Effector CD4-positive, alpha-beta T cell (primary cell): ENCODE results near the gene ZNF217.
"Not testable (repeated sequence)": the region's sequence is repeated elsewhere in the genome, so short reads cannot be mapped to it uniquely, and the experiment has no call there.

Experiments
- DNase-seq: peaks from one replicate; pipeline ENCODE4 v3.0.0-alpha.2; 2020

The ZNF217 gene

DNA sequence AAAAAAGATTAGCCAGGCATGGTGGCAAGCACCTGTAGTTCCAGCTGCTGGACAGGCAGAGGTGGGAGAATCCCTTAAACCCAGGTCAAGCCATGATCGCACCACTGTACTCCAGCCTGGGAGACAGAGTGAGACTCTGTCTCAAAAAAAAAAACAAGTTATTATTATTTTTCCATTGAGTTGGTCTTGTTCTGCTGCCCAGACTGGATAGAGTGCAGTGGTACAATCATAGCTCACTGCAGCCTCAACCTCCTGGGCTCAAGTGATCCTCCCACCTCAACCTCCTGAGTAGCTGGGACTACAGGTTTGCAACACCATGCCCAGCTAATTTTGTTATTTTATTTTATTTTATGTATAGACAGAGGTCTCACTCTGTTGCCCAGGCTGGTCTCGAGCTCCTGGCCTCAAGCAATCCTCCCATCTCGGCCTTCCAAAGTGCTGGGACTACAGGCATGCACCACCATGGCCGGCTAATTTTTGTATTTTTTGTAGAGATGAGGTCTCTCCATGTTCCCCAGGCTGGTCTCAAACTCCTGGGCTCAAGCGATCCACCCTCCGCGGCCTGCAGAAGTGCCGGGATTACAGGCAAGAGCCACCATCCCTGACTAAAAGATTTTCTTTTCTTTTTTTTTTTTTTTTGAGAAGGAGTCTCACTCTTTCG is 31.4 kb downstream of the ZNF217 start:
- not testable (repeated sequence) for DNase-seq

DNA sequence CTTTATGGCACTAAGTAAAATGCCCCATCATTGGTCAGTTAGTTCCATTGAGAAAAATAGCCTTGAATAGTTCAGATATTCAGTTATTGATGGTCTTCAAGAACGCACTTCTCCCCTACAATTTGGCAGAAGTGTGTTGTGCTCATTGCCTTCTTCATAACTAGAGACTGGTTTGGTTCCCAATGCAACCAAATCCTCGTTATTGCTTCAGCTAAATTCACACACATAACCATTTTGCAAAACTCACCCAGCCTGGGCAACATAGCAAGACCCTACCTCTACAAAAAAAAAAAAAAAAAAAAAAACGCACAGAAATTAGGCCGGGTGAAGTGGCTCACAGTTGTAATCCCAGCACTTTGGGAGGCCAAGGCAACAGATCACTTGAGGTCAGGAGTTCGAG is 32.1 kb downstream of the ZNF217 start:
- DNase-seq: no peak

DNA sequence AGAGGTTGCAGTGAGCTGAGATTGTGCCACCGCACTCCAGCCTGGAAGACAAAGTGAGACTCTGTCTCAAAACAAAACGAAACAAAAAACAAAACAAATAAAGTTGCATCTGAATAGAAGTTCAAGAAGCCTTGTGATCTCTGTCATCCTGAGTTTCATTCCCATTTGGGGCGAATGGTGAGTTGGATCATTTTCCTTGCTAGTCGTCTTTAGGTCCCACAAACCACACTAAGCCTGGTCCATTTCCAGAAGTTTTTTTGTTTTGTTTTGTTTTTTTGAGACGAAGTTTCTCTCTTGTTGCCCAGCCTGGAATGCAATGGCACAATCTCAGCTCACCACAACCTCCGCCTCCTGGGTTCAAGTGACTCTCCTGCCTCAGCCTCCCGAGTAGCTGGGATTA is 33.8 kb downstream of the ZNF217 start:
- no peak for DNase-seq

DNA sequence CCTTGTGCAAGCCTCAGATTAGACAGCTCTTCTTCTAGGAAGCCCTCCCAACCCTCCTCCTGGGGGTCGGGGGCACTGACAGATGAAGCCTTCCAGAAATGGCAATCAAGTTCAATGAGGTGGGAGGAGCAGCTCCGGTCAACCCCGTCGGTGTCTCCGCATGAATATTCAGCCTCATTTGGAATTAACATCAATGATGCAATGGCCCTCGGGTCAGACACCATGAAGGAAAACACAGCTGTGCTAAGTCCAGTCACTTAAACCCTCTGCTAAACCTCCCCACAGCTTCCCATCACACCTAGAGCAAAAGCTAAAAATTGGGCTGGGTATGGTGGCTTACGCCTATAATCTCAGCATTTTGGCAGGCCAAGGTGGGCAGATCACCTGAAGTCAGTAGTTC is 36.5 kb downstream of the ZNF217 start:
- DNase-seq: no peak

DNA sequence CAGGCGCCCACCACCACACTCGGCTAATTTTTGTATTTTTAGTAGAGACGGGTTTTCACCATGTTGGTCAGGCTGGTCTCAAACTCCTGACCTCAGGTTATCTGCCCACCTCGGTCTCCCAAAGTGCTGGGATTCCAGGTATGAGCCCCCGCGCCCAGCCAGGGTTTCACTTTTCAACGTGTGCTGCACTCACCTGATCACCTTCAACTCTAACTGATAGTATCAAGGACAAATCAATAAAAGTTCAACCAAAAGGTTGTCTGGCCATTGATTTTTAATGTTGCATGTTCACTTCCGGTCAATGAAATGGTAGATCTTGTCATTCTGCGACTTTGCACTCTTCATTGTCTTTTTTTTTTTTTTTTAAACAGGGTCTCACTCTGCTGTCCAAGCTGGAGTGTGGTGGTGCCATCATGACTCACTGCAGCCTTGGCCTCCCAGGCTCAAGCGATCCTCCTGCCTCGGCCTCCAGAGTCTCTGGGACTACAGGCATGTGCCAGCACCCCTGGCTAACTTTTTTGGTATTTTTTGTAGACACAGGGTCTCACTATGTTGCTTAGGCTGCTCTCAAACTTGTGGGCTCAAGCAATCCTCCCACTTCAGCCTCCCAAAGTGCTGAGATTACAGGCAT is 37.3 kb downstream of the ZNF217 start:
- DNase-seq: no peak

DNA sequence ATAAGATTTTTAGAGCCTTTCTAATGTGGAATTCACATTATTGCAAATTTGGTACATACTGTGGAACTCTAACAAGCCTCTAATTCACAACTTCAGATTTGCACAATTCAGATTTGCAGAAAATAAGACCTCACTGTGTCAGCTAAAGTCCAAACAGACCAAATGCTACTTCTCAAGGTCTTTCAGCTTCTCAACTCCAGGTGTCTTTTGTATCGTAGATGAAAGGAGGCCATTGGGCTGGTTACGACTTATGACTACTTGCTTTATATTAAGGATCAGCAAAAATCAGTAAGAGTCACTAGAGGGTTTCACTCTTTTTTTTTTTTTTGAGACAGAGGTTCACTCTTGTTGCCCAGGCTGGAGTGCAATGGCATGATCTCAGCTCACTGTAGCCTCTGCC is 37.8 kb downstream of the ZNF217 start:
- no peak for DNase-seq

DNA sequence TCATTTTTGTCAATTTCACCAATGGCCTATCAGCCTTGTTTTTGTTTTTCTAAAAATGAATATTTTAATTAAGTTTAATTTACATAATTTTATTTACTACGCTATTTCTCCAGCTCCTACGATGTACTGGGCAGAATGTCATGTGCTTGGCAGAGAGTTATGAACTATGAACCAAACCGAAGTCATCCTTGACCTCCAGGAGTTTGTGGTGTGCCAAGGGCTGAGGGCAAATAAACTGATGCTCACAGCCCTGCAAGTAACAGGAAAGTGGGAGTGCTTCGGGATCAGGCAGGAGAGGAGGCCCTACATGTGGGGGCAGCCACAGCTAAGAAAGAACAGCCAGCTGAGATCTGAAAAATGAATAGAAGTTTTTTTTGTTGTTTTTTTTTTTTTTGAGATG is 38.6 kb downstream of the ZNF217 start:
- no peak for DNase-seq

DNA sequence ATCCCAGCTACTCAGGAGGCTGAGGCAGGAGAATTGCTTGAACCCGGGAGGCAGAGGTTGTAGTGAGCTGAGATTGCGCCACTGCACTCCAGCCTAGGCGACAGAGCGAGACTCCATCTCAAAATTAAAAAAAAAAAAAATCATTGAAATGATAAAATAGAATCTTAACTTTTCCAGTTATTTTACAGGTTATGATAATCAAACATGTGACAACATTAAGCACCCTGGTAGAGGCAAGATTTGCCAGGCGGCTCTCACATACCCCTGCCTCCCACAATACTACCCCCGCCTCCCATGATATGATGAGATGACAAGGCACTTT is 41.1 kb downstream of the ZNF217 start:
- not testable (repeated sequence) for DNase-seq

DNA sequence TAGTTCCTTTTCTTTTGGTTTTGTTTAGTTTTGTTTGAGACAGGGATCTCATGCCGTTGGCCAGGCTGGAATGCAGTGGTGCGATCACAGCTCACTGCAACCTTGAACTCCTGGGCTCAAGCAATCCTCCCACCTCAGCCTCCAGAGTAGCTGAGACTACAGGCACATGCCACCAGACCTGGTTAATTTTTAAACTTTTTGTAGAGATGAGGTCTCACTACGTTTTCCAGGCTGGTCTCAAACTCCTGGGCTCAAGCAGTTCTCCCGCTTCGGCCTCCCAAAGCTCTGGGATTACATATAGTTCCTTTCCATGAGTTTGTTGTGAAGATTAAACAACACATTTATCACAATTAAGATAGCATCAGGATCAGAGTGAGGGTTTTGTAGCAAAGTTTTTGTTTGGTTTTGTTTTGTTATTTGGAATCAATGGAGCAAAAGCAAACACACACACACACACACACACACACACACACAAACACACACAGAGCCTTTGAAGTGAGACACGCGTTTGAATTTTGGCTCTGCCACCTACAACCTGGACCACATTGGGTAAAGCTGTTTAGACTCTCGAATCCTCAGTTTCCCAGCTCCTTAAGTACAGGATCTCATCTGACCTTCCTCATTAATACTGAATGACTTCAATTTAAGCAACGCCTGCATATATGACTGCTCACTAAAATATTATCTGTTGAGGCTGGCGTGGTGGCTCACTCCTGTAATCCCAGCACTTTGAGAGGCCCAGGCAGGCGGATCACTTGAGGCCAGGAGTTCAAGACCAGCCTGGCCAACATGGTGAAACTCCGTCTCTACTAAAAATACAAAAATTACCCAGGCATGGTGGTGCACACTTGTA is 41.7 kb downstream of the ZNF217 start:
- DNase-seq: not testable (repeated sequence)

DNA sequence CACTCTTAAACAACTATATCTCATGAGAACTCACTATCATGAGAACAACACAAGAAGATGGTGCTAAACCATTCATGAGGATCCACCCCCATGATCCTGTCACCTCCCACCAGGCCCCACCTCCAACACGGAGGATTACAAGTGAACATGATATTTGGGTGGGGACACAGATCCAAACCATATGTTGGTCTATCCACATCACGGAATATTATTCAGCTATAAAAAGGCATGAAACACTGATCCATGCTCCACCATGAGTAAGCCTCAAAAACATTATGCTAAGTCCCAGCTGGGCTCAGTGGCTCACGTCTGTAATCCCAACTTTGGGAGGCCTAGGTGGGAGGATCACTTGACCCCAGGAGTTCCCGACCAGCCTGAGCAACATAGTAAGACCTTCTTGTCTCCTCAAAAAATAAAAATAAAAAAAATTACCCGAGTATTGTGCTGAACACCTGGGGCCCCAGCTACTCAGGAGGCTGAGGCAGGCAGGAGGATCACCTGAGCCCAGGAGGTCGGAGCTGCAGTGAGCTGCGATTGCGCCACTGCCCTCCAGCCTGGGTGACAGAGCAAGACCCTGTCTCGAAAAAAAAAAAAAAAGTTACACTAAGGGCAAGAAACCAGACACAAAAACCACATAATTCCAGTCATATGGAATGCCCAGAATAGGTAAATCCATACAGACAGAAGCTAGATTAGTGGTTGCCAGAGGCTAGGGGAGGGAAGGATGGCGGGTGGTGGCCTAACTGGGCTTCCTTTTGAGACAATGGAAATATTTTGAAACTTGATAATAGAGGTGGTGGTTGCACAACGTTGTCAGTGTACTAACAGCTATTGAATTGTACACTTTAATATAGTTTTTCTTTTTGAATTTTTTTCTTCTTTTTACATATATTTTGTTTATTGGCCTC is 43.1 kb downstream of the ZNF217 start:
- DNase-seq: no peak

DNA sequence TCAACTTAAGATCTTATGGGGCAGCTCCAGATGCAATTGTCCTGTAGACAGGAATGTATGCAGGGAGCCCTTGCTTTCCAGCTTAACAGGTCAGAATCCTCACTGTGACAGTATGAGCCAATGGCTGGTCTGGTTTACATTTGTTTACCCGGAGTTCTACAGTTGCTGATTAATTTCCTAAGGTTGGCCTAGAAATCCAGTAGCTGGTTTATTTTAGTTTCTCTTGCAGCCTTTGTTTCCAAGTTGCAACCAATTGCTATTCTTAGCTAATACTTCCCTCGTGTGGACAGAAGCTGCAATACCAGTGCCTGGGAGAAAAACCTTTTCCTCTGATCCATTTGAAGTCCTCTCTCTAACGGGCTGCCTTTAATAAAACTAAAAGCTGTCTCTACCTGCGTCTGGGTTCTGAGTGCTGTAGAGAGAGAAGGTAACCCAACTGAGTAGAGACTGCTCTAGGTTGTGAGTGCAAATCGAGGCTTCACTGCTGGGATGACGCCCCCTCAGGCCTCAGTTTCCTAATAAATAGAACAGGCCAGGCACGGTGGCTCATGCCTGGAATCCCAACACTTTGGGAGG is 45.9 kb downstream of the ZNF217 start:
- no peak for DNase-seq

DNA sequence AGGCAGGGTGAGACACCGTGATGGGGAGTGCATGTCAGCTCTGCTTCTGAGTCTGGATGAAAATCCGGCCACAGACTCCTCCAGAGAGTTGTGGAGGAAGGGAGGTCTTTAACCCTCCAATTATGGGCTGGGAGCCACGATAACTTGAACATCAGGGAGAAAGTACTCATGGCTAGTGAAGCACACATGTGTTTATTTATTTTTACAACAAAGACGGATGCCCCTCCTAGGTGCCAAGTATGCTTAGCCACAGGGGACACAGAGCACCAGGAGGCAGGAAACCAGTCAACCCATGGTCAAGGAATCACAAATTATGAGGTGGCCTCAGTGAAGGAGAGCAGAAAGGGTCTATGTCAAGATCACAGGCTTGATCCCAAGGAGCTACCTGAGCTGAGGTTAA is 54.1 kb downstream of the ZNF217 start:
- no peak for DNase-seq

DNA sequence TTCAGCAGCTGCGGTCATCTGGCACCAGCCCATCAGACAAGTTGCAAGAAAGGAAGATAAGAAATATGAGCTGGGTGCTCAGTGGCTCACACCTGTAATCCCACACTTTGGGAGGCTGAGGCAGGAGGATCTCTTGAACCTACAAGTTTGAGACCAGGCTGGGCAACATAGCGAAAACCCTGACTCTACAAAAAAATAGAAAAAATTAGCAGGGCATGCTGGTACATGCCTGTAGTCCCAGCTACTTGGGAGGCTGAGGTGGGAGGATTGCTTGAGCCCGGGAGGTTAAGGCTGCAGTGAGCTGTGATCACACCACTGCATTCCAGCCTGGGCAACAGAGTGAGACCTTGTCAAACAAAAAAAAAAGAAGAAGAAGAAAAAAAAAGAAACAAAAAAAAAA is 57.3 kb downstream of the ZNF217 start:
- DNase-seq: not testable (repeated sequence)

DNA sequence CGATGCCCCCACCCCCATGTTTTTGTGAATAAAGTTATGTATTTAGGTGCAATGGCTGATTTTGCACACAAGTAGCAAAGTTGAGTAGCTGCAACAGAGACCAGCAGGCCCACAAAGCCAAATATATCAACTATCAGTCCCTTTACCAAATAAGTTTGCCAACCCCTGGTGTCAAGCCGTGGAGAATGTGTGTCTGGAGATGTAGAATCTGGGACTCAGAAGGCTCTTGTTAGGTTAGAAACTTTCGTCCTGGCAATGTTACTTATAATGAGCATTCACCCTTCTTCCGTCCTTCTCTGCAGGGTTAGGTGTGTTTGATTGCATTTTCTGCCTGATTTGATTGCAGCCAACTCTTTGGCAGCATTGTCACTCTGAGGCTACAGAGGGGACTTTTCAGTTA is 57.8 kb downstream of the ZNF217 start:
- DNase-seq: no peak

DNA sequence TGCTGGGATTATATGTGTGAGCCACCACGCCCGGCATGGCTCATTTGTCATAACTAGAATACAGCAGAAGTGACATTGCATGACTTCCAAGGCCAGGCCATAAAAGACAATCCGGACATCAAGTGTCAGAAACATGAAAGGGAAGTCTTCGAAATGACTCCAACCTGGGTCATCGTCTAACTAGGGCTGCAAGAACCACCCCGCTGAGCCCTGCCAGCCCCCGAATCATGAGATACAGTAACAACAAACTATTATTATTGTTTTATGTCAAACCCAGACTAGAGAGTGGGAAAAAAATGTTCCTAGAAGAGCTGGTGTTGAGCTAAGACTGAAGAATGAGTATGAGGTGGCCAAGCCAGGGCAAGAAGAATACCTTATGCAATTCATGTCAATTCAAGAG is 59.6 kb downstream of the ZNF217 start:
- no peak for DNase-seq

DNA sequence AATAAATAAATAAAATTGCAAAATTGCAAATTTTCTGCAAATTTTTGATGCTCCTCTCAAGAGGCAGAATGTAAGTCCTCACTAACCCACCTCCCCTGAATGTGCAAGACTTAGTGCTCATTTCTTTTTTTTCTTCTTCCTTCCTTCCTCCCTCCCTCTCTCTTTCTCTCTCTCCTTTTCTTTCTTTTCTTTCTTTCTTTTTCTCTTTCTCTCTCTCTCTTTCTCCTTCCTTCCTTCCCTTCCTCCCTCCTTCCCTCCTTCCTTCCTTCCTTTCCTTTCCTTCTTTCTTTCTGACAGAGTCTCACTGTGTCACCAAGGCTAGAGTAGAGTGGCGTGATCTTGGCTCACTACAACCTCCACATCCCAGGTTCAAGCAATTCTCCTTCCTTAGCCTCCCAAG is 60.1 kb downstream of the ZNF217 start:
- no peak for DNase-seq

DNA sequence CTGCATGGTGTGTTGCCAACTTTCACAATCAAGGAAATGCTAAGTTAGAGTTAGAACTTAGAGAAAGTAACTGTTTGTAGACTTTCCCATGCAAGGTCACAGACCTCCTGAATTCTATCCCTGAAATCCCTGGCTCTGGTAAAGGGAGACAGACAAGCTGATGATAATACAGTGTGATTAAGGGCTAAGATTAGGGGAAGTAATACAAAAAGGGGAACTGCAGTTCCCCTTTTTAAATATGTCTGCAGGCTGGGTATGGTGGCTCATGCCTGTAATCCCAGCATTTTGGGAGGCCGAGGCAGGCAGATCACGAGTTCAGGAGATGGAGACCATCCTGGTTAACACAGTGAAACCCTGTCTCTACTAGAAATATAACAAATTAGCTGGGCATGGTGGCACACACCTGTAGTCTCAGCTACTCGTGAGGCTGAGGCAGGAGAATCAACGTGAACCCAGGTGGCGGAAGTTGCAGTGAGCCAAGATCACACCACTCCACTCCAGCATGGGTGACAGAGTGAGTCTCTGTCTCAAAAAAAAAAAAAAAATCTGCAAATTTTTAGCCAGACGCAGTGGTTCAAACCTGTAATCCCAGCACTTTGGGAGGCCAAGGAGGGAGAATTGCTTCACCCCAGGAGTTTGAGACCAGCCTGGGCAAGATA is 60.9 kb downstream of the ZNF217 start:
- DNase-seq: not testable (repeated sequence)

DNA sequence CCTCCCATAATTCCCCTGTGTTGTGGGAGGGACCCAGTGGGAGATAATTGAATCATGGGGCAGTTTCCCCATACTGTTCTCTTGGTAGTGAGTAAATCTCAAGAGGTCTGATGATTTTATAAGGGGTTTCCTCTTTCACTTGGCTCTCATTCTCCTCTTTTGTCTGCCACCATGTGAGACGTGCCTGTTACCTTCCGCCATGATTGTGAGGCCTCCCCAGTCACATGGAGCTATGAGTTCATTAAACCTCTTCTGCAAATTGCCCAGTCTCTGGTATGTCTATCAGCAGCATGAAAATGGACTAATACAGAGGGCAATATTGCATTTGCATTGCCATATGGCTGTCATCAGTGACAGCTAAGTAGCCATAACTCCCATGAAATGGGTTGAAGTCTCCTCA is 63.2 kb downstream of the ZNF217 start:
- DNase-seq: no peak

DNA sequence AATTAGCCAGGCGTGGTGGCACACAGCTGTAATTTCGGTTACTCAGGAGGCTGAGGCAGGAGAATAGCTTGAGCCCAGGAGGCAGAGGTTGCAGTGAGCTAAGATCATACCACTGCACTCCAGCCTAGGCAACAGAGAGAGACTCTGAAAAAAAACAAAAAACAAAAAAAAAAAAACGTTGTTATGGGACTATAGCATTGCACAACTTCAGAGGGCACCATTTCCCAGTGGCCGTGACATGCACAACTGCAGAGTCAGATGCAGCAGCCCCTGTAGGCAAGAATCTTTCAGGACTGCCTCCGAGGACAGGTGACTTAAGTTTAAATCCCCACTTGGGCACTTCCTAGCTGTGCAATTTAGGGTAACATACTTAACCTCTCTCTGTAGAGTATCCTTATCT is 64.0 kb downstream of the ZNF217 start:
- DNase-seq: no peak

DNA sequence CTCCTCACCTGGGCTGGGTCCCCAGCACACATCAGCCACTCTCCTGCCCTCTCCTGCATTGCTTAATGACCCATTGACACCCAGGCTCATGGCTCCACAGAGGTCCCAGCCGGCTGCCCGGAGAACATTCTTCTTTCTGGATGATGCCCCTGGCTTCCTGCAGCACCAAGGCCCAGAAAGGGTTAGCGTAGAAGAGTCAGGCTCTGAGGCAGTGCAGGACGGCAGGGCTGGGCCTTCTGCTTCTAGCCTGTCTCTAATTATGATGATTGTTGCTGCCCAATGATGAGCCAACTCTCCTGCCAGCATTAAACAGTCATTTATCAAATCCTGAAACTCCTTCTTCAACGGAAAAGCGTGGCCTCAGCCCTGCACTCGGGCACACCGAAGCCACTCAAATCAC is 66.4 kb downstream of the ZNF217 start:
- no peak for DNase-seq

DNA sequence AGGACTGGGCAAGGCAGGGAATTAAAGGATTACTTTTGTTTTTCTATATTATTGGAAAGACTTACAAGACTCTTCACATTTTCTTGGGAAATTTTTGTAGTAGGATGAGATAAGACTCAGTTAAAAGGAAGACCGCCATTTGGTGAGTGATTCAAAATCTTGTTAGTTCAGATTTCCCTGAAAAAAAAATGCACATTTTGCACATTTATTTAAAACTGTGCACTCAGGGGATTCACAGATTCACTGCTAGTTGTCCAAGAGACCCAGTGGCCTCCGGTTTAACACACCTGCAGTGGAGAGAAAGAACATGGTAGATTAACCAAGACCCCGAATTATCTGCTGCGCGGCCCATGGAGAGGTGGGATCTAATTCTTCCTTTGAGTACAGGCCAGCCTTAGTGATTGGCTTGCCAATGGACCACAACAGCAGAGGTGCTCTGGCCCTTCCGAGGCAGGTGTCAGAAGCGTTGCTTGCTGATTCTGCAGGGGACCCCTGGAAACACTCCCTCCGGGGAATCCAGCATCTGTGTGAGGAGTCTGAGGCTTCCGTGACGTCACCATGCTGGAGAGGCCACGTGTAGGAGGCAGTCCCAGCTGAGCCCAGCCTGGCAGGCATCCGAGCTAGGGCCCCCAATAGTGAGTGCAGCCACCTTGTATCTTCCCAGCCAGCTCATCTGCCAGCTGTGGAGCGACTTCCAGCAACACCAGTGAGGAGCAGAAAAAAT is 68.9 kb downstream of the ZNF217 start:
- DNase-seq: no peak
